ENCODE data around the gene ERMP1.

ERMP1 gene

DNA sequence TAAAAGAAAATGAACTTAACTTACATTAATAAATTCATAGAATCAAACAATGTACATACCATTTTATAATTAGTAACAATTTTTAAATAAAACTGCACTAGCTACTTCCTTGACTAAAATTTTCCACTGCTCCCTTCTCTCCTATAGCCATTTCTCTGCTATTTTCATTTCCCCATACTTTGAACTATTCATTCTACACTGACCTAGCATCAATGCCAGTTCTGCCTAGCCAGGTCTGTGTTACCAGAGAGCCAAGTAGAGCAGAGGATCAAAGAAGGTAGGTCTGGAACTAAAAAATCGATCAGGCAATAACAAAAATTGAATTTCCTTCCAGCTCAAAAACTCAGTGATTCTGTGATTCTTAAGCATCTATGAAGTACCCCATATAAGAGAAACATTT, 84.5 kb downstream of the ERMP1 start:
- Histone ChIP-seq H3K79me2 (ENCODE audit: insufficient read depth, low read length) (no peaks in the 10 kb centered on the region), H3K9me2 (replicated peaks; ENCODE audit: low read depth, low read length) (no peaks in the 10 kb centered on the region), H3K9ac (ENCODE audit: low read depth, low read length, poor library complexity, severe bottlenecking) (no peak overlapping the region), H3K4me1 (ENCODE audit: insufficient read depth, low read length, poor library complexity, severe bottlenecking) (peaks cover 10% of the 10 kb centered on the region), H3K9me3 (ENCODE audit: insufficient read depth, low read depth, low read length) (0 out of 2 replicates have a peak, but pooled peaks cover 5% of the 10 kb centered on the region), H3K4me3 (ENCODE audit: low read length, poor library complexity, severe bottlenecking) (no peak overlapping the region), H3K27me3 (ENCODE audit: insufficient read depth, low read length, poor library complexity, severe bottlenecking) (no peaks in the 10 kb centered on the region), H3F3A (ENCODE audit: low read depth) (peaks cover 5% of the 10 kb centered on the region; the same call in 1 of the 2 replicates), H3K36me3 (ENCODE audit: insufficient read depth, low read length) (peaks cover 22% of the 10 kb centered on the region), H2AFZ (ENCODE audit: low read length) (no peak overlapping the region), H4K20me1 (ENCODE audit: insufficient read depth, low read length, poor library complexity, severe bottlenecking) (no peaks in the 10 kb centered on the region), H3K4me2 (ENCODE audit: low read depth, low read length, poor library complexity, severe bottlenecking) (no peak overlapping the region)
- no peak for TF ChIP-seq EZH2phosphoT487 (IDR thresholded peaks at IDR 0.05; ENCODE audit: borderline replicate concordance)
- TF ChIP-seq, protein P1, sequence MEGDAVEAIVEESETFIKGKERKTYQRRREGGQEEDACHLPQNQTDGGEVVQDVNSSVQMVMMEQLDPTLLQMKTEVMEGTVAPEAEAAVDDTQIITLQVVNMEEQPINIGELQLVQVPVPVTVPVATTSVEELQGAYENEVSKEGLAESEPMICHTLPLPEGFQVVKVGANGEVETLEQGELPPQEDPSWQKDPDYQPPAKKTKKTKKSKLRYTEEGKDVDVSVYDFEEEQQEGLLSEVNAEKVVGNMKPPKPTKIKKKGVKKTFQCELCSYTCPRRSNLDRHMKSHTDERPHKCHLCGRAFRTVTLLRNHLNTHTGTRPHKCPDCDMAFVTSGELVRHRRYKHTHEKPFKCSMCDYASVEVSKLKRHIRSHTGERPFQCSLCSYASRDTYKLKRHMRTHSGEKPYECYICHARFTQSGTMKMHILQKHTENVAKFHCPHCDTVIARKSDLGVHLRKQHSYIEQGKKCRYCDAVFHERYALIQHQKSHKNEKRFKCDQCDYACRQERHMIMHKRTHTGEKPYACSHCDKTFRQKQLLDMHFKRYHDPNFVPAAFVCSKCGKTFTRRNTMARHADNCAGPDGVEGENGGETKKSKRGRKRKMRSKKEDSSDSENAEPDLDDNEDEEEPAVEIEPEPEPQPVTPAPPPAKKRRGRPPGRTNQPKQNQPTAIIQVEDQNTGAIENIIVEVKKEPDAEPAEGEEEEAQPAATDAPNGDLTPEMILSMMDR (conservative IDR thresholded peaks at IDR 0.05; ENCODE audit: low read length) = no peak

DNA sequence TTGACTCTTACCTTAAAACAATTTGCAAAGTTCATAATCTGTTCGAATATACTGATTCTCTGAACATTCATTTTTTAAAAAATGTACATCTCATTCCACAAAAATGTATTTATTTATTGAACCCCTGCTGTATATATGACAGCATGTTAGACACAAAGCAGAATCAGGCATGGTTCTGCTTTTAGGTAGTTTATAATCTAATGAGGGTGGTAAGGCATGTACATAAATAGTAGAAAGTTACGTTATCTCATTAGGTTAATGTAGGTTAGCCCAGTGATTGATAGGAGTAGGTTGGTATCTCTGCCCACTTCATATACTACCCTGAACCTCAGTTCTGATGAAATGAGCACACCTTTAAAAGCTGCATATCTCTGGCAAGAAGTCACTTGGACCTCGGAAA, 89.8 kb downstream of the ERMP1 start:
- no peak overlapping the region for H3K4me3 ChIP-seq (ENCODE audit: low read length, poor library complexity, severe bottlenecking)
- H4K20me1 ChIP-seq (ENCODE audit: insufficient read depth, low read length, poor library complexity, severe bottlenecking) = no peaks in the 10 kb centered on the region
- TF ChIP-seq, protein P1 (conservative IDR thresholded peaks at IDR 0.05; ENCODE audit: low read length) = no peak
- H3K9ac ChIP-seq (ENCODE audit: low read depth, low read length, poor library complexity, severe bottlenecking) = no peak overlapping the region
- no peaks in the 10 kb centered on the region for H3K4me1 ChIP-seq (ENCODE audit: insufficient read depth, low read length, poor library complexity, severe bottlenecking)
- H3K9me3 ChIP-seq (ENCODE audit: insufficient read depth, low read depth, low read length) = no peaks in the 10 kb centered on the region
- no peaks in the 10 kb centered on the region for H3K27me3 ChIP-seq (ENCODE audit: insufficient read depth, low read length, poor library complexity, severe bottlenecking)
- no peaks in the 10 kb centered on the region for H3F3A ChIP-seq (ENCODE audit: low read depth)
- no peak overlapping the region for H2AFZ ChIP-seq (ENCODE audit: low read length)
- no peaks in the 10 kb centered on the region for H3K9me2 ChIP-seq (replicated peaks; ENCODE audit: low read depth, low read length)
- peaks cover 20% of the 10 kb centered on the region for H3K36me3 ChIP-seq (ENCODE audit: insufficient read depth, low read length)
- H3K79me2 ChIP-seq (ENCODE audit: insufficient read depth, low read length) = no peaks in the 10 kb centered on the region
- H3K4me2 ChIP-seq (ENCODE audit: low read depth, low read length, poor library complexity, severe bottlenecking) = no peak overlapping the region

DNA sequence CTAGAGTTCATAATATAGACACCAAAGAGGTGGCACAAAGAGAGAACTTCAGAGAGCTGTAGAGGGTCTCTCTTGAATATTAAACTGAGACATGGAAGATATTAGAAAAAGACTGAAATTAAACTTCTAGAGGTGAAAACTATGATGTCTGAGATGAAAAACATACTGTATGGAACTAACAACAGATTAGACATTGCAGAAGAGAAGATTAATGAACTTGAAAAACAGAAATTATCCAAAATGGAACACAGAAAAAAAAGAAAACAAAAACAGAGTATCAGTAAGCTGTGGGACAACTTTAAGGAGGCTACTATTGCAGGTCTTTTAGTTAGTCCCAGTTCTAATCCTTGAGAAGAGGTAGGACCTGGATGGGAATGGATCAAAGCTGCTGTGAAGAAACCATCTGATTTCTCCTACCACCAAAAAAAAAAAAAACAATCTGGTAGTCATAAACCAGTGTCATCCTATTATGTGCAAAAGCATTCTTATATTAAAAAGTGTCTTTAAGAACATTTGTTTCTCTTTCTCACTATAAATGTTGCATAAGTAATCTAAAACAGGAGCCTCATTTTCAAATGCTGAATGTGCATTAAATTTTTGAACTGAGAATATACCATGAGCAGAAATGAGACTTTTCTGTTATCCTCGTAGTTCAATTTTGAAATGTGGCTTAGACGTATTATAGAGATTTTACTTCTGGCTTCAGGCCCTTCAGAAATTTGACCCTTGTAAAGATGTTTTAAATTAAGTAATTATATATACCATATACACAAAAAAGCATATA, 96.2 kb downstream of the ERMP1 start:
- H3K4me2 ChIP-seq (ENCODE audit: low read depth, low read length, poor library complexity, severe bottlenecking) = no peak overlapping the region
- H3K9me2 ChIP-seq (replicated peaks; ENCODE audit: low read depth, low read length) = no peaks in the 10 kb centered on the region
- no peak for TF ChIP-seq EZH2phosphoT487 (IDR thresholded peaks at IDR 0.05; ENCODE audit: borderline replicate concordance)
- TF ChIP-seq, protein P1 (conservative IDR thresholded peaks at IDR 0.05; ENCODE audit: low read length) = no peak
- no peak overlapping the region for H3K9ac ChIP-seq (ENCODE audit: low read depth, low read length, poor library complexity, severe bottlenecking)
- H3K9me3 ChIP-seq (ENCODE audit: insufficient read depth, low read depth, low read length) = no peaks in the 10 kb centered on the region
- no peaks in the 10 kb centered on the region for H3K4me1 ChIP-seq (ENCODE audit: insufficient read depth, low read length, poor library complexity, severe bottlenecking)
- H2AFZ ChIP-seq (ENCODE audit: low read length) = no peak overlapping the region
- peaks cover 27% of the 10 kb centered on the region; the same call in 1 of the 2 replicates for H3K36me3 ChIP-seq (ENCODE audit: insufficient read depth, low read length)
- H4K20me1 ChIP-seq (ENCODE audit: insufficient read depth, low read length, poor library complexity, severe bottlenecking) = no peaks in the 10 kb centered on the region
- H3K79me2 ChIP-seq (ENCODE audit: insufficient read depth, low read length) = no peaks in the 10 kb centered on the region
- H3K27me3 ChIP-seq (ENCODE audit: insufficient read depth, low read length, poor library complexity, severe bottlenecking) = no peaks in the 10 kb centered on the region
- H3K4me3 ChIP-seq (ENCODE audit: low read length, poor library complexity, severe bottlenecking) = no peak overlapping the region
- H3F3A ChIP-seq (ENCODE audit: low read depth) = no peaks in the 10 kb centered on the region

Measured in Loucy (cell line).